Neural cell (in vitro differentiated cells): ENCODE measurements around the gene SOX30.
"Not testable (repeated sequence)": the region's sequence is repeated elsewhere in the genome, so short reads cannot be mapped to it uniquely, and the experiment has no call there.

Source experiments
- EZH2 ChIP-seq: fragments of 200-600, 300-800 bp; shearing (Covaris generic), sonication (generic); IDR thresholded peaks from 2 replicates; pipeline ENCODE4 v1.6.1; 2014; ENCODE audit warnings: antibody characterized with exemption, low read length, borderline replicate concordance, mild to moderate bottlenecking; ENCODE audit not compliant: insufficient read depth, poor library complexity, severe bottlenecking
- POLR2AphosphoS5 ChIP-seq: IDR thresholded peaks from 2 replicates; pipeline ENCODE4 v1.6.1; 2012
- RAD21 ChIP-seq: fragments of 450-650 bp; conservative IDR thresholded peaks from 2 replicates; pipeline ENCODE4 v1.6.1; 2014; ENCODE audit warnings: antibody characterized with exemption, mild to moderate bottlenecking, moderate library complexity
- TAF1 ChIP-seq: IDR thresholded peaks from 2 replicates; pipeline ENCODE4 v1.6.1; 2012; ENCODE audit warnings: low read depth
- TF ChIP-seq, protein P1 (sequence below): fragments of 450-650 bp; IDR thresholded peaks from 2 replicates; pipeline ENCODE4 v1.5.1; 2014; ENCODE audit warnings: antibody characterized with exemption, mild to moderate bottlenecking, moderate library complexity; ENCODE audit not compliant: poor library complexity, severe bottlenecking
- TF ChIP-seq, protein P2 (sequence below): IDR thresholded peaks from 2 replicates; pipeline ENCODE4 v1.6.1; 2012; ENCODE audit warnings: borderline replicate concordance

DNA sequence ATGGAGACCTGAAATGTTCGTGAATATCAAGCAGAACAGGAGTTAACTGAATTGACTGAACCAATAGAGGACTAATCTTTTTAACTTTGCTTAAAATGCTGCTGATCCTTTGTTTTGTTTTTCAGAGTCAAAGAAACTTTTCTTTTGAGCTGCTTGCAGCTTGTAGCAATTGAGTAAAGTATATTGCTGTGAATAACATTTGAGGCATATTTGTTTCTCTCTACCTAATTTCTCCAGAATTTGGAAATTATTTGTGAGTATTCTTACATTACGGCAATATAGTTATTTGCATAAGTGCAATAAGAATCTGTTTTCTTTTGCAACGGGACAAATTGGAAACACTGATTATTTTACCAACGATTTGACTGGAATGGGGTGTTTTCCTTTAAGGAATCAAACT is 46.4 kb upstream of the SOX30 start:
- TF ChIP-seq, protein P1, sequence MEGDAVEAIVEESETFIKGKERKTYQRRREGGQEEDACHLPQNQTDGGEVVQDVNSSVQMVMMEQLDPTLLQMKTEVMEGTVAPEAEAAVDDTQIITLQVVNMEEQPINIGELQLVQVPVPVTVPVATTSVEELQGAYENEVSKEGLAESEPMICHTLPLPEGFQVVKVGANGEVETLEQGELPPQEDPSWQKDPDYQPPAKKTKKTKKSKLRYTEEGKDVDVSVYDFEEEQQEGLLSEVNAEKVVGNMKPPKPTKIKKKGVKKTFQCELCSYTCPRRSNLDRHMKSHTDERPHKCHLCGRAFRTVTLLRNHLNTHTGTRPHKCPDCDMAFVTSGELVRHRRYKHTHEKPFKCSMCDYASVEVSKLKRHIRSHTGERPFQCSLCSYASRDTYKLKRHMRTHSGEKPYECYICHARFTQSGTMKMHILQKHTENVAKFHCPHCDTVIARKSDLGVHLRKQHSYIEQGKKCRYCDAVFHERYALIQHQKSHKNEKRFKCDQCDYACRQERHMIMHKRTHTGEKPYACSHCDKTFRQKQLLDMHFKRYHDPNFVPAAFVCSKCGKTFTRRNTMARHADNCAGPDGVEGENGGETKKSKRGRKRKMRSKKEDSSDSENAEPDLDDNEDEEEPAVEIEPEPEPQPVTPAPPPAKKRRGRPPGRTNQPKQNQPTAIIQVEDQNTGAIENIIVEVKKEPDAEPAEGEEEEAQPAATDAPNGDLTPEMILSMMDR: not testable (repeated sequence)
- TF ChIP-seq EZH2, POLR2AphosphoS5, TAF1, RAD21: not testable (repeated sequence)
- TF ChIP-seq, protein P2, sequence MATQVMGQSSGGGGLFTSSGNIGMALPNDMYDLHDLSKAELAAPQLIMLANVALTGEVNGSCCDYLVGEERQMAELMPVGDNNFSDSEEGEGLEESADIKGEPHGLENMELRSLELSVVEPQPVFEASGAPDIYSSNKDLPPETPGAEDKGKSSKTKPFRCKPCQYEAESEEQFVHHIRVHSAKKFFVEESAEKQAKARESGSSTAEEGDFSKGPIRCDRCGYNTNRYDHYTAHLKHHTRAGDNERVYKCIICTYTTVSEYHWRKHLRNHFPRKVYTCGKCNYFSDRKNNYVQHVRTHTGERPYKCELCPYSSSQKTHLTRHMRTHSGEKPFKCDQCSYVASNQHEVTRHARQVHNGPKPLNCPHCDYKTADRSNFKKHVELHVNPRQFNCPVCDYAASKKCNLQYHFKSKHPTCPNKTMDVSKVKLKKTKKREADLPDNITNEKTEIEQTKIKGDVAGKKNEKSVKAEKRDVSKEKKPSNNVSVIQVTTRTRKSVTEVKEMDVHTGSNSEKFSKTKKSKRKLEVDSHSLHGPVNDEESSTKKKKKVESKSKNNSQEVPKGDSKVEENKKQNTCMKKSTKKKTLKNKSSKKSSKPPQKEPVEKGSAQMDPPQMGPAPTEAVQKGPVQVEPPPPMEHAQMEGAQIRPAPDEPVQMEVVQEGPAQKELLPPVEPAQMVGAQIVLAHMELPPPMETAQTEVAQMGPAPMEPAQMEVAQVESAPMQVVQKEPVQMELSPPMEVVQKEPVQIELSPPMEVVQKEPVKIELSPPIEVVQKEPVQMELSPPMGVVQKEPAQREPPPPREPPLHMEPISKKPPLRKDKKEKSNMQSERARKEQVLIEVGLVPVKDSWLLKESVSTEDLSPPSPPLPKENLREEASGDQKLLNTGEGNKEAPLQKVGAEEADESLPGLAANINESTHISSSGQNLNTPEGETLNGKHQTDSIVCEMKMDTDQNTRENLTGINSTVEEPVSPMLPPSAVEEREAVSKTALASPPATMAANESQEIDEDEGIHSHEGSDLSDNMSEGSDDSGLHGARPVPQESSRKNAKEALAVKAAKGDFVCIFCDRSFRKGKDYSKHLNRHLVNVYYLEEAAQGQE: not testable (repeated sequence)
